CD4-positive, alpha-beta T cell treated with Interleukin-12 subunit alpha and Interleukin-12 subunit beta, for 1 hour (primary cell): ENCODE measurements around the gene ZIM2.

Experiments used
- DNase-seq: peaks from one replicate; pipeline ENCODE4 v3.0.0-alpha.2; 2020

ZIM2 gene

DNA sequence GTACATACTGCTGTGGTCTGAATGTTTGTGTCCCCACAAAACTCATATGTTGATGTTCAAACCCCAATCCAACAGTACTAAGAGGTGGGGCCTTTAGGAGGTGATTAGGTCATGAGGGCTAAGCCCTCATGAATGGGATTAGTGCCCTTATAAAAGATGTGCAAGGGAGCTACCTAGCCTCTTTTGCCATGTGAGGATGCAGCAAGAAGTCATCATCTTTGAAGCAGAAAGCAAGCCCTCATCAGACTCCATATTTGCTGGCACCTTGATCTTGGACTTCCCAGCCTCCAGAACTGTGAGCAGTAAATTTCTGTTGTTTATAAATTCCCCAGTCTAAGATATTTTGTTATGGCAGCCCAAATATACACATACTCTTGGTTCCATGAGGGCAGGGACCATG is 33.9 kb downstream of the ZIM2 start:
- no peak for DNase-seq

DNA sequence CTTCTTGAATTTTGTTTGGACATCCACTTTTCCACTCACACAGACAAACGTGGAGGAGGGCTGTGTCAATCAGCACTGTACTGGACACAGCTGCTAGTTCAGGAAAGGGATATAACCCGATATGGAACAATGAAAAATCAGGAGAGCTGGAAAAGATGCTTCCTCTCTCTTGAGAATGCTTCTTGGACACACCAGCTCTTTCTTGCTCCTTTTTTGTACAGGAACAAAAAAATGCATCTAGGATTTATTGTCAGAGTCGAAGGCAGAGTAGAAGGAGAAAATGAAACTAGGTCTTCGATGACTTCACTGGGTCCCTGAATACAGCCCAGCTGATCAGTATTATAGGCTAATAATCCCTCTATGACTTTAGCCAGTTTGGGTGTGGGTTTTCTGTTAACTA is 62.2 kb downstream of the ZIM2 start:
- no peak for DNase-seq

DNA sequence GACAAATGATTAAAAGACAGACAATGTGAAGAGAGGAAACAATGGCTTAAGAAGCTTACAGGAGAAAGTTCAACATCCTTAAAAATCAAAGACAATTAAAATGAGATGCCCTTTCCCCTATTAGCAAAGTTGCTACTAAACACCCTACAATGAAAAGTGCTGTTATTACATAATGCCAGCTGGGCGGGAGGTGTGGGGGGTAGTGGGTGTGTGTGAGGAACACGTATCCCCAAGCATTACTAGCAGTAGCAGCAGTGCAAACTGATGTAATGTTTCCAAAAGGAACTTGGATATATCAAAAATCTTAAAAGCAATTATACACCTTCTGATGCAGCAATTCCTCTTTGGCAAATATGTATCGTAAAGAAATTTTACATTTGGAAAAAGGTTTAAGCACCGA is 70.9 kb downstream of the ZIM2 start:
- no peak for DNase-seq

DNA sequence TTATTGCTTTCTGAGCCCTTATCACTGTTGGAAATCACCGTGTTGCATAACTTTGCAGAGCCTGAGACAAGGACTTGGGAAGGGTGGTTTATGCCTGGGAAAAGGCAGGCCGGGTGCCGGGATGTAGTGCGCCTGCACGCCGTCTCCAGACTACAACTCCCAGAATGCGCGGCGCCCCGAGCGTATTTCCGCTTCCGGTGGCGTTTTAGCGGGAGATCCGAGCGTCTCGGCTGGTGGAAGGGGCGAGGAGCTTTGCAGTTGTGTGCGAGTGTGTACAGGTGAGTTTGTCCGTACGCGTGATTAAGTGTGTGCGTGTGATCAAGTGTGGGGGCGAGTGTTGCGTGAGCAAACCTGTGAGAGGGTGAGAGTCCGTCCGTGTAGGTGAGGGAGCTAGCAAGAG is 75.4 kb downstream of the ZIM2 start:
- no peak for DNase-seq

GRCh38 chr19:56764196-56764695 is 76.3 kb downstream of the ZIM2 start:
- no peak for DNase-seq

- DNase-seq = no peak
These were observed 79.7 kb downstream of the ZIM2 start for GRCh38 chr19:56760842-56761241.

- no peak for DNase-seq
These were observed 81.0 kb downstream of the ZIM2 start for GRCh38 chr19:56759531-56759930.

- DNase-seq = no peak
These were observed 89.4 kb downstream of the ZIM2 start for GRCh38 chr19:56751078-56751489.

GRCh38 chr19:56750658-56751057 is 89.9 kb downstream of the ZIM2 start:
- DNase-seq = no peak

GRCh38 chr19:56748378-56748777 is 92.1 kb downstream of the ZIM2 start:
- no peak for DNase-seq

DNA sequence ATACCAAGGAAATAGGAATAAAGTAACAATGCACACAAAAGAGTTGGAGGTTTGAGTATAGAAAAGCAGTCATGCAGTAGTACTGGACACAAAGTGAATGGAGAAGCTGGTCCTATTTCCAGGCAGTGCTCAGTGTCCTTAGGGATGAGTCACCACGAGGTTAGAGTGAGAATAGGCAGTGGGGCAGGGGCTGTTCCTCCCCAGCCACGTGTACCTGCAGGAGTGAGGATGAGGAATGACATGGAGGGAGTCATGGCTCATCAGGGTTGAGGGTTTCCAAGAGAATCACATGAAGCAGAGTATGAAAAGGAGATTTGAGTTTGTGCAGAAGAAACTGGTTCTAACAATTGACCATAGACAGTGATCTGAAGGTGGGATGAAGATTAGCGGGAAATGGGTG is 94.2 kb downstream of the ZIM2 start:
- DNase-seq = no peak

DNA sequence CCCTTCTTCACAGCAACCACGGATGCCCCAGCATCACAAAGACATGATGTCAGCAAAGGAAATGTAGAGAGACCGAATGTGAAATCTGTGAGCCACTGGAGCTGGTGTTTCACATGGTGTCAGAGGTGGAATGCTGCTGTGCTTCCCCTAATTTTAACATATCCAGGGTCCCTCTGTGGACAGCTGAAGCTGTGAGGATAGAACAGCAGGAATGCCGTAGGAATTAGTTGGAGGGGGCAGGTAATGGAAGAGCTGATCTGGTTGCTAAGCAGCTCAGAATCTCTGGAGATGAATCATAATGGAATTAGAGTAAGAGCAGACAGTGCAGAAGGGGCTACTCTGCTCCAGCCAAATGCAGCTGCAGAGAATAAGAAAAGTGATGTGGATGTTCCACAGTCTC is 100.0 kb downstream of the ZIM2 start:
- DNase-seq = no peak

GRCh38 chr19:56736571-56736970 is 104.0 kb downstream of the ZIM2 start:
- no peak for DNase-seq

DNA sequence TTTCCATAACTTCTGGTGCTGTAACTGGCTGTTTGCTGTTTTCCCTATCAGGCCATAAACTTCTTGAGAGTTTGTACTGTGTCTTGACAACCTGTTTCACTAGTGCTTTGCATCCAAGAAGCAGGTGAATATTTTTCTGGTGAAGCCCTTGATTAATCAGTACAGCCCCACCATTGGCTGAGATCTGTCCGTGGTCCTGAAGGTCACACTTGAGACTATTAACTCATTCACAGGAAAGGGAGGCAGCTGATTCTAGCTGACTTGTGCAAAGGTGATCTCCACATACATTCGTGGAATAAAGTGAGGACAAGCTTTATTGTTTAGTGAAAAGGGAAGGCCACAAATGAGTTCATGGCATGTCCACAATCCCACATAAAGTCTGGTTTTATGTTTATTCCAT is 107.5 kb downstream of the ZIM2 start:
- no peak for DNase-seq

GRCh38 chr19:56727677-56728076 is 112.8 kb downstream of the ZIM2 start:
- DNase-seq = no peak

DNA sequence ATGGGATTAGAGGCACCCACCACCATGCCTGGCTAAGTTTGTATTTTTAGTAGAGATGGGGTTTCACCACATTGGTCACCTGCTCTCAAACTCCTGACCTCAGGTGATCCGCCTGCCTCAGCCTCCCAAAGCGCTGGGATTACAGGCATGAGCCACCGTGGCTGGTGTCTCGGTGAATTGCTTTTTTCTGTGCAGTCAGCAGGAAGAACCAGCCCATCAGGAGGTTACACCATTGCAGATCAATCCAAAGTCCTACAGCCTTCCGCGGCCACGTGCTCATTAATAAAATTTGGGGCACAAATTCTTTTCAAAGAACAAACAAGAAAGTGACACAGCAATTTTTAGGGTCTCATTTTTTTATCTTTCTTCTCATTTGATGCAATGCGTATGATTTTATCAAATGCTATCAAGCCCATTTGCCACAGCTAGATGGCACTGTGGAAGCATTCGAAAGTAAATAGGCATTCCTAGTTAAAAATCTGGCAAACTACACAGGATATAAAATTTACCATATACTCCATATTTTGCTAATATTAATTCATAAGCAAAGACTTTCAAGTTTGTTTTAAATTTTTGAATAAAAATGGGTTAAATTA is 114.6 kb downstream of the ZIM2 start:
- DNase-seq = no peak
